HEK293 (cell line): ENCODE results near the gene FAAH.

ENCODE experiments used
- SETDB1 ChIP-seq: IDR thresholded peaks from one replicate; pipeline ENCODE4 v1.6.1; 2017; ENCODE audit warnings: mild to moderate bottlenecking, low read length, moderate library complexity, mixed read lengths; ENCODE audit not compliant: insufficient read length
- ZBTB20 ChIP-seq: fragments of 450-650 bp; formaldehyde crosslinking; IDR thresholded peaks from 2 replicates; pipeline ENCODE4 v1.5.1; 2016; ENCODE audit warnings: missing biosample characterization, missing genetic modification characterization
- ZFP3 ChIP-seq: fragments of 450-650 bp; formaldehyde crosslinking; IDR thresholded peaks from 2 replicates; pipeline ENCODE4 v1.5.1; 2016; ENCODE audit warnings: low read depth, missing biosample characterization, missing genetic modification characterization
- ZFP41 ChIP-seq: fragments of 450-650 bp; formaldehyde crosslinking; IDR thresholded peaks from 2 replicates; pipeline ENCODE4 v1.5.1; 2016; ENCODE audit warnings: missing biosample characterization, missing genetic modification characterization, borderline replicate concordance
- ZNF157 ChIP-seq: fragments of 450-650 bp; formaldehyde crosslinking; IDR thresholded peaks from 2 replicates; pipeline ENCODE4 v1.5.1; 2016; ENCODE audit warnings: missing biosample characterization, missing genetic modification characterization
- TF ChIP-seq, protein P1 (sequence below): fragments of 450-650 bp; formaldehyde crosslinking; IDR thresholded peaks from 2 replicates; pipeline ENCODE4 v1.5.1; 2016; ENCODE audit warnings: missing biosample characterization, missing genetic modification characterization
- TF ChIP-seq, protein P2 (sequence below): fragments of 450-650 bp; formaldehyde crosslinking; IDR thresholded peaks from 2 replicates; pipeline ENCODE4 v1.5.1; 2017; ENCODE audit warnings: missing biosample characterization, mild to moderate bottlenecking, missing genetic modification characterization, moderate library complexity
- TF ChIP-seq, protein P3 (sequence below): fragments of 450-650 bp; formaldehyde crosslinking; IDR thresholded peaks from 2 replicates; pipeline ENCODE4 v1.5.1; 2016; ENCODE audit warnings: missing biosample characterization, missing genetic modification characterization

DNA sequence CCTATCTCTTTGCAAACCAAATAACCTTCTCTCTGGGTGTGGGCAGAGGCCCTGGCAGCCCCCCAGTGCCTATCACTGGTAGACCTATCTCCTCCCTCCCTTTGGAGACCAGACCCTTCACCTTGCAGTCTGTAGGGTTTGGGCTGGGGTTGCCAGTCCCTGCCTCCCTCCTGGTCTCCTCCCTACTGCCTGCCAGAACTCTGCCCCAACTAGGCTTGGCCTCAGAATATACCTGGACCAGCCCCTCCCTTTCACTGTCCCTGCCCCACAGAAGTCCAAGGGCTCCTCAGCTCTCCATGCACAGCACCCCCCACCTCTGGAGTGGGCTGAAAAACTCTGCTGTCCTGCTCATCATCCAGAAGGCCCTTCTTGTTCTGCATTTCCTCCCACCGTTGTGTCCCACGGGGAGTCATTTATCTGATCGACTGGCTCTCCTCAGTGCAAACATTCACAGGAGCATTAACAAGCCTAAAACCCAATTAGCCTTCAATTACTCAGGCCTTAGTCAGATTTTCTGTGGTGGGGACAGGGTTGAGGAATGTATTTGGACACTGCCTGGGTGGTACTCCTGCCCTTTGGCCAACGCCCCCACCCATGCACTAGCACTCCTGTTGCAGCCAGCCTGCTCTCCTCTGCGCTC lies 67.8 kb downstream of the FAAH start:
- TF ChIP-seq ZFP3 (tag by site-specific recombination) (no peak), ZBTB20 (tag by site-specific recombination) (no peak), ZNF157 (tag by site-specific recombination) (no peak), SETDB1 (no peak), ZFP41 (tag by site-specific recombination) (no peak)
- TF ChIP-seq, protein P1, sequence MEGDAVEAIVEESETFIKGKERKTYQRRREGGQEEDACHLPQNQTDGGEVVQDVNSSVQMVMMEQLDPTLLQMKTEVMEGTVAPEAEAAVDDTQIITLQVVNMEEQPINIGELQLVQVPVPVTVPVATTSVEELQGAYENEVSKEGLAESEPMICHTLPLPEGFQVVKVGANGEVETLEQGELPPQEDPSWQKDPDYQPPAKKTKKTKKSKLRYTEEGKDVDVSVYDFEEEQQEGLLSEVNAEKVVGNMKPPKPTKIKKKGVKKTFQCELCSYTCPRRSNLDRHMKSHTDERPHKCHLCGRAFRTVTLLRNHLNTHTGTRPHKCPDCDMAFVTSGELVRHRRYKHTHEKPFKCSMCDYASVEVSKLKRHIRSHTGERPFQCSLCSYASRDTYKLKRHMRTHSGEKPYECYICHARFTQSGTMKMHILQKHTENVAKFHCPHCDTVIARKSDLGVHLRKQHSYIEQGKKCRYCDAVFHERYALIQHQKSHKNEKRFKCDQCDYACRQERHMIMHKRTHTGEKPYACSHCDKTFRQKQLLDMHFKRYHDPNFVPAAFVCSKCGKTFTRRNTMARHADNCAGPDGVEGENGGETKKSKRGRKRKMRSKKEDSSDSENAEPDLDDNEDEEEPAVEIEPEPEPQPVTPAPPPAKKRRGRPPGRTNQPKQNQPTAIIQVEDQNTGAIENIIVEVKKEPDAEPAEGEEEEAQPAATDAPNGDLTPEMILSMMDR (tag by site-specific recombination), result no peak
- TF ChIP-seq, protein P2, sequence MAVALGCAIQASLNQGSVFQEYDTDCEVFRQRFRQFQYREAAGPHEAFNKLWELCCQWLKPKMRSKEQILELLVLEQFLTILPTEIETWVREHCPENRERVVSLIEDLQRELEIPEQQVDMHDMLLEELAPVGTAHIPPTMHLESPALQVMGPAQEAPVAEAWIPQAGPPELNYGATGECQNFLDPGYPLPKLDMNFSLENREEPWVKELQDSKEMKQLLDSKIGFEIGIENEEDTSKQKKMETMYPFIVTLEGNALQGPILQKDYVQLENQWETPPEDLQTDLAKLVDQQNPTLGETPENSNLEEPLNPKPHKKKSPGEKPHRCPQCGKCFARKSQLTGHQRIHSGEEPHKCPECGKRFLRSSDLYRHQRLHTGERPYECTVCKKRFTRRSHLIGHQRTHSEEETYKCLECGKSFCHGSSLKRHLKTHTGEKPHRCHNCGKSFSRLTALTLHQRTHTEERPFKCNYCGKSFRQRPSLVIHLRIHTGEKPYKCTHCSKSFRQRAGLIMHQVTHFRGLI, result no peak
- TF ChIP-seq, protein P3, sequence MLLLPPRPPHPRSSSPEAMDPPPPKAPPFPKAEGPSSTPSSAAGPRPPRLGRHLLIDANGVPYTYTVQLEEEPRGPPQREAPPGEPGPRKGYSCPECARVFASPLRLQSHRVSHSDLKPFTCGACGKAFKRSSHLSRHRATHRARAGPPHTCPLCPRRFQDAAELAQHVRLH (tag by site-specific recombination), result no peak
